ENCODE data around the gene RPS25. TPM values are rescaled to one million over a fixed set of nuclear protein-coding genes. Genes with fewer than 3 reads are reported as not detected.

Gene RPS25
- total and polyA plus RNA-seq, 10 of the 15 experiments (the other 5 are each of a cell fraction or from before 2014, with no cell fraction given): 886 to 3,746 (median 3,066) TPM

DNA sequence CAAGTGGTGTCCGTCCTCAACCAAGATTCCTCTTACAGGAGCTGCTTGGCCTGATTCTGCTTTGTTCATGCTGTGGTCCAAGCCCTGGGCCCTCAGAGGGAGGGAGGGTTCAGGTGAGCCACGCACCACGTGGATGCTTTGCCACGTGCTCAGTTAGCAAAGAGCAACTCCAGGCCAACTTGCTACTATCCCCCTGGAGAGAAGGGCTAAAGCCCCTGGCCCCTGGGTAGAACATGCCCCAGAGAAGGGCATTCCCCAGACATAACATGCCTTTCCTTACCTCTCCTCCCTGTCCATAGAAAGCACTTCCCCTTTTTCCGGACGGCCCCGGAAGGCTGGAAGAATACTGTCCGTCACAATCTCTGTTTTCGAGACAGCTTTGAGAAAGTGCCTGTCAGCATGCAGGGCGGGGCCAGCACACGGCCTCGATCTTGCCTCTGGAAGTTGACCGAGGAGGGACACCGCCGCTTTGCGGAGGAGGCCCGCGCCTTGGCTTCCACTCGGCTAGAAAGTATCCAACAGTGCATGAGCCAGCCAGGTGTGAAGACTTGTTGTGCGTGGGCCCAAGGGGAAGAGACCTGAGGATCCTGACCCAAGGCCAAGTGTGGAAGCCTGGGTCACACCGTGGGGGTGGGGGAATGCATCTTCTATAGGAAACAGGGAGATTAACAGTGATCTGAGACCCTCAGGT lies 37.8 kb downstream of the RPS25 start:
- DNase-seq (ENCODE audit: low read depth, low spot score): no peak
- ATAC-seq: no peak
- RAD21 ChIA-PET (ENCODE audit: unreplicated experiment): no interaction called here
- CTCF ChIA-PET: no interaction called here
- H3K27ac ChIP-seq (ENCODE audit: control insufficient read depth, insufficient read depth): no peak overlapping the region
- no peaks in the 10 kb centered on the region for H3K4me1 ChIP-seq (ENCODE audit: control insufficient read depth, insufficient read depth, low read length)
- in situ Hi-C loops (cut with MboI) (no loop called here), intact Hi-C loops (cut with micrococcal nuclease; ENCODE audit: unreplicated experiment) (no loop called here)
- POLR2A ChIA-PET: no interaction called here
- no peak overlapping the region for H2AFZ ChIP-seq (ENCODE audit: control insufficient read depth, low read depth, low read length)
- SMC1A ChIA-PET (ENCODE audit: uncharacterized antibody, unreplicated experiment): no interaction called here
- no peaks in the 10 kb centered on the region for H3K36me3 ChIP-seq (ENCODE audit: control insufficient read depth in 2 of 2, insufficient read depth in 2 of 2, low read length in 1 of 2)
- no peaks in the 10 kb centered on the region; the same call in 1 of the 2 replicates for H4K20me1 ChIP-seq (ENCODE audit: control insufficient read depth, insufficient read depth)
- H3K27me3 ChIP-seq (replicated peaks in 1 of 2; ENCODE audit: control insufficient read depth in 2 of 2, insufficient read depth in 2 of 2, low read length in 1 of 2): no peaks in the 10 kb centered on the region; a peak in 1 of 4 replicates
- TF ChIP-seq SPI1 (IDR thresholded peaks at IDR 0.05; ENCODE audit: borderline replicate concordance, insufficient read depth, low read depth, low read length): peak; percentile 42; the same call in 1 of the 2 replicates
- no peak for TF ChIP-seq RAD51 (IDR thresholded peaks at IDR 0.05)
- no peak for TF ChIP-seq ASH2L (IDR thresholded peaks at IDR 0.05; ENCODE audit: borderline replicate concordance, low read depth)
- TF ChIP-seq BMI1 (IDR thresholded peaks at IDR 0.05; ENCODE audit: borderline replicate concordance): no peak
- no peak for TF ChIP-seq NR2F1 (conservative IDR thresholded peaks at IDR 0.05)
- no peak for TF ChIP-seq RBBP5 (conservative IDR thresholded peaks at IDR 0.05)
- no peak for TF ChIP-seq YBX1 (IDR thresholded peaks at IDR 0.05)
- 49% methylated on average over 21 of the region's 21 CpGs for WGBS (ENCODE audit: insufficient coverage, insufficient replicate concordance, low lambda C conversion rate, missing lambda C conversion rate)
- H3K4me2 ChIP-seq (ENCODE audit: control insufficient read depth, insufficient read depth): no peak overlapping the region
- H3K4me3 ChIP-seq: no peak overlapping the region
- no peak for FAIRE-seq
- BruUV-seq (replicated peaks): no TSS peak
- no peak overlapping the region for H3K9ac ChIP-seq (ENCODE audit: control insufficient read depth, insufficient read depth, low read length)
- no peaks in the 10 kb centered on the region for H3K79me2 ChIP-seq (ENCODE audit: control insufficient read depth, insufficient read depth, low read length)
- no peaks in the 10 kb centered on the region for H3K9me3 ChIP-seq (replicated peaks; ENCODE audit: control insufficient read depth, insufficient read depth, low read length)

DNA sequence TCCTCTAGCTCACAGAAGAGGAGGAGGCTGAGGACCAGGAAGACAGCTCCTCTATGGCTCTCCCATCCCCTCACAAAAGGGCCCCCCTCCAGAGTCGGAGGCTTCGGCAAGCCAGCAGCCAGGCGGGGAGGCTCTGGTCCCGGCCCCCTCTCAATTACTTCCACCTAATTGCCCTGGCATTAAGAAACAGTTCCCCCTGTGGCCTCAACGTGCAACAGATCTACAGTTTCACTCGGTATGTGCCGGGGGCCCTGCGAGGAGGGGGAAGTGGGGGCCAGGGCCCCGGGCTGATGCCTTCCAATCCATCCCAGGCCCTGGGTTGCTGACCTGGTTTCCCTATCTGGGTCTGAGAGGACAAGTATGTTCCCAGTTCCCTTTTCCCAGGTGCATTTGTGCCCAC lies 38.7 kb downstream of the RPS25 start:
- ATAC-seq (peak; percentile 38; the same call in 2 of the 3 replicates), DNase-seq (ENCODE audit: low read depth, low spot score) (no peak), FAIRE-seq (no peak)
- Histone ChIP-seq H3K36me3 (ENCODE audit: control insufficient read depth in 2 of 2, insufficient read depth in 2 of 2, low read length in 1 of 2) (no peaks in the 10 kb centered on the region), H4K20me1 (ENCODE audit: control insufficient read depth, insufficient read depth) (no peaks in the 10 kb centered on the region; the same call in 1 of the 2 replicates), H3K4me2 (ENCODE audit: control insufficient read depth, insufficient read depth) (no peak overlapping the region), H3K4me3 (no peak overlapping the region), H3K27ac (ENCODE audit: control insufficient read depth, insufficient read depth) (no peak overlapping the region), H3K9ac (ENCODE audit: control insufficient read depth, insufficient read depth, low read length) (no peak overlapping the region), H3K27me3 (replicated peaks in 1 of 2; ENCODE audit: control insufficient read depth in 2 of 2, insufficient read depth in 2 of 2, low read length in 1 of 2) (no peaks in the 10 kb centered on the region), H3K4me1 (ENCODE audit: control insufficient read depth, insufficient read depth, low read length) (no peaks in the 10 kb centered on the region), H2AFZ (ENCODE audit: control insufficient read depth, low read depth, low read length) (no peak overlapping the region), H3K9me3 (replicated peaks; ENCODE audit: control insufficient read depth, insufficient read depth, low read length) (no peaks in the 10 kb centered on the region), H3K79me2 (ENCODE audit: control insufficient read depth, insufficient read depth, low read length) (no peaks in the 10 kb centered on the region)
- no TSS peak for BruUV-seq (replicated peaks)
- ChIA-PET POLR2A (no interaction called here), SMC1A (ENCODE audit: uncharacterized antibody, unreplicated experiment) (no interaction called here), CTCF (no interaction called here), RAD21 (ENCODE audit: unreplicated experiment) (no interaction called here)
- WGBS (ENCODE audit: insufficient coverage, insufficient replicate concordance, low lambda C conversion rate, missing lambda C conversion rate): 29% methylated on average over 9 of the region's 9 CpGs
- intact Hi-C loops (cut with micrococcal nuclease; ENCODE audit: unreplicated experiment) (no loop called here), in situ Hi-C loops (cut with MboI) (no loop called here)
- no peak for TF ChIP-seq NRF1 (conservative IDR thresholded peaks at IDR 0.05; ENCODE audit: low read depth, low read length)
- no peak for TF ChIP-seq POLR2A (IDR thresholded peaks at IDR 0.05; ENCODE audit: low read depth, low read length)
- no peak for TF ChIP-seq RELA (IDR thresholded peaks at IDR 0.05; ENCODE audit: borderline replicate concordance, partially characterized antibody)
- TF ChIP-seq FOS (IDR thresholded peaks at IDR 0.05; ENCODE audit: borderline replicate concordance, extremely low read depth, insufficient read length): no peak
- no peak for TF ChIP-seq CEBPB (IDR thresholded peaks at IDR 0.05; ENCODE audit: borderline replicate concordance in 1 of 2, low read depth in 2 of 2, low read length in 2 of 2)
- TF ChIP-seq, protein P1, sequence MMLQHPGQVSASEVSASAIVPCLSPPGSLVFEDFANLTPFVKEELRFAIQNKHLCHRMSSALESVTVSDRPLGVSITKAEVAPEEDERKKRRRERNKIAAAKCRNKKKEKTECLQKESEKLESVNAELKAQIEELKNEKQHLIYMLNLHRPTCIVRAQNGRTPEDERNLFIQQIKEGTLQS (IDR thresholded peaks at IDR 0.05; ENCODE audit: borderline replicate concordance, extremely low read depth, low read depth, low read length): no peak
- TF ChIP-seq NR2C1 (IDR thresholded peaks at IDR 0.05): no peak
- TF ChIP-seq, protein P2, sequence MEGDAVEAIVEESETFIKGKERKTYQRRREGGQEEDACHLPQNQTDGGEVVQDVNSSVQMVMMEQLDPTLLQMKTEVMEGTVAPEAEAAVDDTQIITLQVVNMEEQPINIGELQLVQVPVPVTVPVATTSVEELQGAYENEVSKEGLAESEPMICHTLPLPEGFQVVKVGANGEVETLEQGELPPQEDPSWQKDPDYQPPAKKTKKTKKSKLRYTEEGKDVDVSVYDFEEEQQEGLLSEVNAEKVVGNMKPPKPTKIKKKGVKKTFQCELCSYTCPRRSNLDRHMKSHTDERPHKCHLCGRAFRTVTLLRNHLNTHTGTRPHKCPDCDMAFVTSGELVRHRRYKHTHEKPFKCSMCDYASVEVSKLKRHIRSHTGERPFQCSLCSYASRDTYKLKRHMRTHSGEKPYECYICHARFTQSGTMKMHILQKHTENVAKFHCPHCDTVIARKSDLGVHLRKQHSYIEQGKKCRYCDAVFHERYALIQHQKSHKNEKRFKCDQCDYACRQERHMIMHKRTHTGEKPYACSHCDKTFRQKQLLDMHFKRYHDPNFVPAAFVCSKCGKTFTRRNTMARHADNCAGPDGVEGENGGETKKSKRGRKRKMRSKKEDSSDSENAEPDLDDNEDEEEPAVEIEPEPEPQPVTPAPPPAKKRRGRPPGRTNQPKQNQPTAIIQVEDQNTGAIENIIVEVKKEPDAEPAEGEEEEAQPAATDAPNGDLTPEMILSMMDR (IDR thresholded peaks at IDR 0.05 in 2 of 3, conservative IDR thresholded peaks at IDR 0.05 in 1 of 3; ENCODE audit: control insufficient read depth in 2 of 3, extremely low read depth in 1 of 3, insufficient read depth in 1 of 3, low read depth in 3 of 3, low read length in 3 of 3): no peak
- TF ChIP-seq RB1 (IDR thresholded peaks at IDR 0.05; ENCODE audit: borderline replicate concordance): no peak
- no peak for TF ChIP-seq KDM1A (IDR thresholded peaks at IDR 0.05; ENCODE audit: borderline replicate concordance)
- no peak for TF ChIP-seq NR2F1 (conservative IDR thresholded peaks at IDR 0.05)
